GM21723 (cell line): Measurements from ENCODE around the gene DNAJB1.
"Not testable (repeated sequence)": the region's sequence is repeated elsewhere in the genome, so short reads cannot be mapped to it uniquely, and the experiment has no call there.

ENCODE experiments used
- ATAC-seq: cut with Tn5 transposase; IDR thresholded peaks from one replicate; pipeline ENCODE4 v1.9.1; 2021; ENCODE audit warnings: mild to moderate bottlenecking, moderate library complexity; ENCODE audit not compliant: unreplicated experiment

Gene DNAJB1

DNA sequence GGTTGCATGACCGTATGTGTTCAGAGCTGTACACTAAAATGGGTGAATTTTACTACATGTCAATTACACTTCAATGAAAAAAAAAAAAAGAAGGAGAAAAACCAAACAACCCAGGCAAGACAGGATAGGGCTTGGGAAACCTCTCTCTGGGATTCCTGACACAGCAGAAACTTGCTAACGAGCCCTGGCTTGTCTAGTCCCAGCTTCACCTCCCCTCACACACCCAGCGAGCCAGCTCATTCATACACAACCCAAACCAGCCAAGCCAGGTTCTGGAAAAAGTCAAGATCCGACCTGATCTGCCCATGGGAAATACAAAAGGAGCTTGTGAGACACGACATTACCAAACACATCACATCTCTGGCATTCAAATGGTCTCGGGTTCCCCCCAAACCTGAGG is 7.5 kb upstream of the DNAJB1 start:
- no peak for ATAC-seq

DNA sequence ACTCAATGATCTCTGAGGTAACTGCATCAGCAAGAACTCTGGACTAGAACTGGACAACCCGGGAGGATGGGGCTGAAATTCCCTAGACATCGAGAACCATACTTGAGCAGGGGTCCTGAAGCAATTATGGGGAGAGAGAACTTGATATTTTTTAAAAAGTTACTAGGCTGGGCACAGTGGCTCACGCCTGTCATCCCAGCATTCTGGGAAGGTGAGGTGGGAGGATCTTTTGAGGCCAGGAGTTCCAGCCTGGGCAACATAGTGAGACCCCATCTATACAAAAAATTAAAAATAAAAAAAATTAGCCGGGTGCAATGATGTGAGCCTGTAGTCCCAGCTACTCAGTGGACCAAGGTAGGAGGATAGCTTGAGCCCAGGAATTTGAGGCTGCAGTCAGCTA is 2.3 kb upstream of the DNAJB1 start:
- no peak for ATAC-seq

DNA sequence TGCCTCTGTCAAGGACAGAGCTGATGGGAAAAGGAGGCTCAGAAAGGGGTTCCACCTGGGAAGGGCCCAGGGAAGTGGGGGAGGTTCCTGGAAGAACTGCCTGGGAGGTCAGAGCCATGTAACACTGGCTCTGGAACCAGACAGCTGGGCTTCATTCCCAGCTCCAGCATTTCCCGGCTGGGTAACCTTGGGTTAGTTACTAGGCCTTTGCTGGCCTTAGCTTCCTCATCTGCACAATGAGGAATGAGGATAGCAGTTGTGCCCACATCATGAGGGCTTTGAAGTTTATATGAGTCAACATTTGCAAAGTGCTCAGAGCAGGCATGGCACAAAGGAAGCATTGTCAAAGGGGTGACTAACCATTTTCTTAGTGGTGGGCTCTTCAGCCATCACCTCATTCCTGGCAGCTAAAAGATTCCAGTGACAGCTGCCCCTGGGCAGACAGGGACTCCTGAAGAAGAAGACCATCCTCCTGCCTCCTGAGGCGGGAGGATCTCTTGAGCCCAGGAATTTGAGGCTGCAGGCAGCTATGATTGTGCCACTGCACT is 1.7 kb upstream of the DNAJB1 start:
- ATAC-seq, result no peak

DNA sequence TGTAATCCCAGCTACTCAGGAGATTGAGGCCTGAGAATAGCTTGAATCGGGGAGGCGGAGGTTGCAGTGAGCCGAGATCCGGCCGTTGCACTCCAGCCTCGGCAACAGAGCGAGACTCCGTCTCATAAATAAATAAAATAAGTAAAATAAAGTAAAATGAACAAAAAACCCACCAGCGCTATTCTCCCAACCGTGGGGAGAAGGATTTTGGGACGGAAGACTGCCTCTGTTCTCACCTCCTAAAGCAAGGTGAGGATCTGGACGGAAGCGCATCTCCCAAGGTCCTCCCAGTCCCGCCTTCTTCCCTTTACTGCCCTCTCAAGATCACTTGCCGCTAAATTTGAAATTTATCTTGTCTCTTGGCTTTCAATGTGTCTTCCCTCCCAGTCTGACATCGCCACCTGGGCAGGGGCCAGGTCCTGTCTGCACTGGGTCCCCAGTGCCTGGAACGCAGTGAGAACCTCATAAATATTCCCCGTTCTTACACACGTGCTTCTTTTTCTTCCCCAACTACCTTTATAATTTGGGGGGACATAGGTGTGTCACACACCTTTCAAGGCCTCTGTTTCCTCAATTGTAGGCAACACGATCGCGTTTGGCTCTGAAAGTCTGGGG is 1.2 kb upstream of the DNAJB1 start:
- no peak for ATAC-seq

DNA sequence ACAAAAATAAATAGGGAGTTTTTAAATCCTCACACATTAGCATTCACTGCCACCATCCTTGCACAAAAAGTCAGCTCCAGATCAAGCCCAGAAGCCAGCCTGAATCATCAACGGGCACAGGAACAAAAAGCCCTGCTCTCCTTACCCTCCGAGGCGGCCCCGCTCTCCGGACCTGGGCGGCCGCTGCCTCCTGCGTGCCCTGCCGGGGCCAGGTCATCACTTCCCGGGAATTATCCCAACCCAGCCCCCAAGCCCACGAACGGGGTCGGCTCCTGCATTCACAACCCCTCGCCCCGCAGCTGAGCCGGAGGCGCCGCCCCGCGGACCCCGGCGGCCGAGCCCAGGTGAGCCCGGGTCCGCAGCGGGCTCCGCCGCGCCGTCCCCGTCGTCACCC is 754 bp downstream of the DNAJB1 start:
- ATAC-seq, result no peak

DNA sequence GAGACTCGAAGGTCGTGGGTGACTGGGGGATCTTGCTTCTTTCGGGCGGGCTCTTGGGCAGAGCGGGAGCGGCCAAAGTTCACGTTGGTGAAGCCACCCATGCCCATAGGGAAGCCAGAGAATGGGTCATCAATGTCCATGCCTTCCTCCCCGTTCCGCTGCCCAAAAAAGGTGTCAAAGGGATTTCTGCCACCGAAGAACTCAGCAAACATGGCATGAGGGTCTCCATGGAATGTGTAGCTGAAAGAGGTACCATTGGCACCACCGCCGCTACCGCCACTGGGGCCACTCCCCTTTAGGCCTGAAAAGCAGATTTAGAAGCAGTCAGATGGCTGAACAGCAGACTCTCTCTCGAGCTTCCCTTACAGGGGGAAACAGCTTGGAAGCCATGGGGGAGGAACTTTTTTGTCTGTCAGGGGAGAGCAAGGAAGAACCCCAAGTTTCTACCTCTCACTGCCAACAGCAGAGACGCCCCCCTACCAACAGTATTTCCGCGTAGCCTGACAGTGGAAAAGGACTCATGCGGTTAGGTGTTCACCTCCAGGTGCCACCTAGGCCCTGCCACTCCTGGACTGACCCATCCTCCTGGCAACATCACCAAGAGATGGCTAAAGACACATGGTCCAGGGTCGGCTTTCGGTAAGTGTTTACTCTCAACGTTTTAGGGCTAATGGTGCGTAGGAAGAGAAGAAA is 1.3 kb downstream of the DNAJB1 start:
- ATAC-seq, result no peak

DNA sequence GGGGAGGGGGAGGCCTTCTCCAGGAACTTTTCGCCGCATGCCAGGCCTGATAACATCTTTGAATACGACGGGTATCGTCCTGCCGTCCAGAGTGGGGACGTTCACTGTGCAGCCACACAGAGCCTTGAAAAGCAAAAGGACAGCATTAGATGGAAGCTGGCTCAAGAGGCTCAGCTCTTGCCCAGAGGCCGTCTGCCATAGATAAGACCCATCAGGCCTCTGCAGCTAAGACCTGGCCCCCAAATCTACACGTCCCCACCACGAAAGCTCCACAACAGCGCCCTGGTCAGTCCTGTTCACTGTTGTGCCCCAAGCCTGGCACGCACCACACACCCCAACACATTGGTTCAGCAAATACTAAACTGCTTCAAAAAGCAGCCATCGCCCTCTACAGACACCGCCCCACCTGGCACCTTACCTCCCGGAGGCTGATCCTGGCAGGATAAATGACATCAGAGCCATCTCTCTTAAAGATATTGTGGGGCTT is 2.1 kb downstream of the DNAJB1 start:
- no peak for ATAC-seq

DNA sequence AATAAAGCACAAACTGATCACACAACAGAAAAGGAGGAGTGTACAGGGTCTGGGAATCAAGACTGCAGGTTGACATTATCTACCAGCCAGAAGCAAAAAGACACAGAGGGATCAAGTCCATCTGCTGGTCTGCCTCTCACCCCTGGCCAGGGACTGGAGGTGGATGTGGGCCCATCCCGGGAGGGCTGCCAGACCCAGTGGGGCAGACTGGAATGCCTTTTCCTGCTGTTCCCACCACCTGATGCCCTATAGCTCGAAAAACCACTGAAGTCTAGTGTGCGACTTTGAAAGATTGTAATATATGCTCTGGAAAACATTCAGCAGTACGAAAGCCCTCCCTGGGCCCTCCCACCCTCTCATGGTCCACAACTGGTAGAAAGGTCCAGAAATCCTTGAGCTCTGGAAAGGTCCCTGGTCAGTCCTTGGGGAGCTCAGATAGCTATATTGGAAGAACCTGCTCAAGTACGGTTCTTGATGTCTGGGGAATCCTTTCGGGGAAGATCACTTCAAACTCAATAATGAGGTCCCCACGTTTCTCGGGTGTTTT is 2.6 kb downstream of the DNAJB1 start:
- ATAC-seq, result no peak

DNA sequence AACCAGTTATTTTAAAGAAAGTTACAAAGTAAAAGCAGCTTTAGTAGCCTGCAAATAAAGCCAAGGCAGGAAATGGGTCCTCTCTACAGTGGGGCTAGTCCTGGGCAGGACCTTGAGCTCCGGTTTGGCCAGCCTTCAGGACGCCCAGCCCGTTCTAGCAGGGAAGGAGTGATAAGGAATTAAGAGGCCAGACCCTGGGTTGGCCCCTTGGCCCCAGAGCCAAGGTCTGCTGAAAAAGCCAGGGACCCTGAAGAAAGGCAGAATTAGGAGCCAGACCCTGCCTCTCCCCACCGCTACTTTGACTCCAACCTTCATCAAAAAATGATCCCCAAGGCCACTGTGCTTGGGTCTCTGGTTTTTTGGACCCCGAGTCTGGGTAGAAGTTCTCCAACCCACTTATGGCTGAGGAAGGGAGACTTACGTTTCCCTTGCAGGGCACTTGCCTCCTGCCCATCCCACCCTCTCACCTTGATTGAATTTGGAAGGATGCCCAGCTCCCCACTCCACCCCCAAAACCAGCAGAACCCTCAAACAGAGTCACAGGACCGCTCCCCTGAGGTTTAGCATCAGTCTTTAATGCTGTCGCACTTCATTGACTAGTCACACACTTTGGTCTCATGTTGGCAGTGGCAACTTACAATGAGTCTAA is 3.9 kb downstream of the DNAJB1 start:
- ATAC-seq, result no peak

DNA sequence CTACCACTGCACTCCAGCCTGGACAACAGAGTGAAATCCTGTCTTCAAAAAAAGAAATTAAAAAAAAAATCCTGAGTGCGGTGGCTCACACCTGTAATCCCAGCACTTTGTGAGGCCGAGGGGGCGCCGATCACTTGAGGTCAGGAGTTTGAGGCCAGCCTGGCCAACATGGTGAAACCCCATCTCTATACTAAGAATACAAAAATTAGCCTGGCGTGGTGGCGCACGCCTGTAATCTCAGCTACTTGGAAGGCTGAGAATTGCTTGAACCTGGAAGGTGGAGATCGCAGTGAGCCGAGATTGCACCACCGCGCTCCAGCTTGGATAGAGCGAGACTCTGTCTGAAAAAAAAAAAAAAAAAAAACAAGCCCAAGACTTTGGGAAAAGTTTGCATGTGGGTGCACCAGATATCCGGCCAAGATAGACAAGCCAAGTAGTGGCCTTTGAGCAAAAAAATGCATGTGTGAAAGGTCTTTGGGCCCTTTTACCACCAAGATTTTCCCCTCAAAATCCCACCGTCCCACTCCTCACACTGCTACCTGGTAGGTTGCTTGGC is 5.7 kb downstream of the DNAJB1 start:
- no peak for ATAC-seq

DNA sequence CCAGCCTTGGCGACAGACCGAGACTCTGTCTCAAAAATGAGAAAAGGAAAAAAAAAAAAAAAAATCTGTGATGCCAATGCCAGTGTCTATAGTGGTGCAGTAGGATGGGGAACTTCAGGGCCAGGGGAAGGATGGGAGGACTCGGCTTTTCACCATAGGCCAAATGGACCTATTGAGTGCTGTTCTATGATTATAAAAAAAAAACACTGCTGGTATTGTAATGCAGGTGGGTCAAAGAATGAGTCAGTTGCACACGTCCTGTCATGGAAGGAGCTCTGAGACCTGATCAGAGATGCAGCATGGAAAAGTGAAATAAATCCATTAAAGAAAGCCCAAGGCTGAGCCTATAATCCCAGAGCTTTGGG is 7.0 kb downstream of the DNAJB1 start:
- ATAC-seq, result no peak

DNA sequence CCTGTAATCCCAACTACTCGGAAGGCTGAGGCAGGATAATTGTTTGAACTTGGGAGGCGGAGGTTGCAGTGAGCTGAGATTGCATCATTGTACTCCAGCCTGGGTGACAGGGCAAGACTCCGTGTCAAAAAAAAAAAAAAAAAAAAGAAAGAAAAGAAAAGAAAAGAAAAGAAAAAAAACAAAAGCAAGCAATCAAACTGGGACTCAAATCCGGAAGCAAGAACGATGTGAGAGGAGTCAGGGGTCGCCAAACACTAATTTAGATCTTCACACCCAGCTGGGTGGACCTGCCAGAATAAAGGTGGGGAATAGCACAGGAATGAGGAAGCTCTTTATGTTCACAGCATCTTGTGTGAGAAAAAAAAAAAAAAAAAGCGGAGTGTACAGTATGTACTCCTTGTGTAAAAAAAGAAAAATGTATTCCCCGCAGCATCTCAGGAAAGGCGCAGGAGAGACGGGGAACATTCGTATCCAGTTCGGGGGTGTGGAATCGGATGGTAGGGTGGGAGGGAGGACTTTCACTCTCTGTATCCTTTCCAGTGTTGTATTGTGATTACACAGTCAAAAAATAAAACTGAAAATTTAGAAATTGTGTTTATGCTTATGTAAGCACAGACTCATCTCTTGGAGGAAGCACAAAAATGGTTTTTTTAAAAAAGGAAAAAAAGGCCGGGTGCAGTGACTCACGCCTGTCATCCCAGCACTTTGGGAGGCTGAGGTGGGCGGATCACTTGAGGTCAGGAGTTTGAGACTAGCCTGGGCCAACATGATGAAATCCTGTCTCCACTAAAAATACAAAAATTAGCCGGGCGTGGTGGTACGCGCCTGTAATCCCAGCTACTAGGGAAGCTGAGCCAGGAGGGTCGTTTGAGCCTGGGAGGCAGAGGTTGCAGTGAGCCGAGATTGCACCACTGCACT is 7.6 kb downstream of the DNAJB1 start:
- no peak for ATAC-seq

DNA sequence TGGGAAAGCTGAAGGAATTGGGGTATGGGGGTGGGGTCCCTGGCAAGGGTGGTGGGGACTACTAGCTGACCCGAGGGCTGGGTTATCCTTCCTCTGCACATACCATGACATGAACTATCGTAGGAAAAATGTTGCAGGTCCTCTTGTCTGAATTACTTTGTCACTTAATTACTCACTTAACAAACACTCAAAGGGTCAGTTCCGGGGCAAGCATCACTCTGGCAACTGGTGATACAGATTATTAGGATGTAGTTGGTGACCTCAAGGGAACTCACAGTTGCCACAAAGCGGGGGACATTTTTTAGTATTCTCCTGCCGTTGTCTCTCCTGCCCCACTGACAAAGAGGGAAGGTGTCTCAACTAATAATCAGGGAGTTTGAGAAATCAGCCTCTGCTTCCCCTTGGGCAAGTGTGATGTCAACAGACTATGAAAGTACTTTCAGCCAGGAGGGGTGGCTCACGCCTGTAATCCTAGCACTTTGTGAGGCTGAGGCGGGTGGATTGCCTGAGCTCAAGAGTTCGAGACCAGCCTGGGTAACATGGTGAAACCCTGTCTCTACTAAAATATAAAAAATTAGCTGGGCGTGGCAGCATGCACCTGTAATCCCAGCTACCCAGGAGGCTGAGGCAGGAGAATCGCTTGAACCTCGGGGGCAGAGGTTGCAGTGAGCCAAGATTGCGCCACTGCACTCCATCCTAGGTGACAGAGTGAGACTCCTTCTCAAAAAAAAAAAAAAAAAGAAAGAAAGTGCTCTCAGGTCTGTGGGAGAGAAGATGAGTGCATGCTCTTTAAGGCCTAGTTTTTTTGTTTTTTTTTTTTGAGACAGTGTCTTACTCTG is 10.3 kb downstream of the DNAJB1 start:
- ATAC-seq, result no peak

DNA sequence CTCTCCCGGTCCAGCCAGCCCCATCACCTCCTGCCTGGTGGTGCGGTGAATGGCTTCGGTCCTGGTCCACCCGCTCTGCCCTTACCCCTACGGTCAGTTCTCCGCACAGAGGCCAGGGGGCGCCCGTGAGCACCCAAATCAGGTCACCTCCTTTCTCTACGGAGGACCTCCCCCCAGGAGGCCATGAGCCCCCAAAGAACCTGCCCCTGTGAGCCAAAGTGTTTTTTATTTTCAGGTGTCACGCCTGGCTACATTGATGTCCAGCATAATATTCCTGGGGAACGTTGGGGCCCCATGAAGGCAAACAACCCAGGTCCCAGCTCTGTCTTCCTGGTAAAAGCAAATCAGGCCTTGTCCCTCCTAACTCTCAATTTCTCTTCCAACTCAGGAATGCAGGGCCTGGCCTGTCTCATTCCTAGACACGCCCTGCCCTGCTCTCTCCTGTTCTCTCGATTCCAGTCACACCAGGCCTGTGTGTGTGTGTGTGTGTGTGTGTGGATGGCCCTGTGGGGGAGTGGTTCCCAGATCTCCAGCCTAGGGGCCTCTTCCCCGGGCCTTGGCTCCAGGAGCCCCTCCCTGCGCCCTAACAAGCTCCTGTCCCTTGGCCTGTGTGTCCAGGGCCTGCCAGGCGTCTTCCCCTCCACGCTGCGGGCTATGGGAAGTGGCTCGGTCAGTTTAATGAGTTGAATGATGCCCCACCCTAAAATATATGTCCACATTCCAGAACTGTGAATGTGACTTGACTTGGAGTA is 12.5 kb downstream of the DNAJB1 start:
- ATAC-seq, result no peak

DNA sequence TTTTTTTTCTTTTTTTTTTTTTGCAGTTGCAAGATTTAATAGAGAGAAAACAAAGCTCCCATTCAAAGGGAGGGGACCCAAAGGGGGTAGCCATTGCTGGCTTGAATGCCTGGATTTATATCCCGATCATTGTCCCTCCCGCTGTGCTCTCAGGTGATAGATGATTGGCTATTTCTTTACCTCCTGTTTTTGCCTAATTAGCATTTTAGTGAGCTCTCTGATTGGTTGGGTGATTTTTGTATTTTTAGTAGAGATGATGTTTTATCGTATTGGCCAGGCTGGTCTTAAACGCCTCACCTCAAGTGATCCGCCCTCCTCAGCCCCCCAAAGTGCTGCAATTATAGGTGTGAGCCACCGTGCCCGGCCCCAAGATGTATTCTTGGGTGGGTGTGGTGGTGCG is 13.6 kb downstream of the DNAJB1 start:
- not testable (repeated sequence) for ATAC-seq

DNA sequence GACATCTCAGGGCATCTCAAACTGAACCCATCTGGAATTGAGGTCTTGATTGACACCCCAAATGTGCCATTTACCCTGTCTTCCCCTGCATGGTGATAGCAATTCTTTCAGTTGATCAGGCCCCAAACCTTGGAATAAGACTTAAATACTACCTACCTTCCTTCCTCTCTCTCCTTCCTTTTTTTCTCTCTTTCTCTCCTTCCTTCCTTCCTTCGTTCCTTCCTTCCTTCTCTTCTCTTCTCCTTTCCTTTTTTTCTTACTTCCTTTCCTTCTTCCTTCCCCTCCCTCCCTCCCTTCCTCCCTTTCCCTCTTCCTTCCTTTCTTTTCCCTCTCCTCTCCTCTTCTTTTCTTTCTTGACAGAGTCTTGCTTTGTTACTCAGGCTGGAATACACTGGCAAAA is 14.9 kb downstream of the DNAJB1 start:
- ATAC-seq, result no peak

DNA sequence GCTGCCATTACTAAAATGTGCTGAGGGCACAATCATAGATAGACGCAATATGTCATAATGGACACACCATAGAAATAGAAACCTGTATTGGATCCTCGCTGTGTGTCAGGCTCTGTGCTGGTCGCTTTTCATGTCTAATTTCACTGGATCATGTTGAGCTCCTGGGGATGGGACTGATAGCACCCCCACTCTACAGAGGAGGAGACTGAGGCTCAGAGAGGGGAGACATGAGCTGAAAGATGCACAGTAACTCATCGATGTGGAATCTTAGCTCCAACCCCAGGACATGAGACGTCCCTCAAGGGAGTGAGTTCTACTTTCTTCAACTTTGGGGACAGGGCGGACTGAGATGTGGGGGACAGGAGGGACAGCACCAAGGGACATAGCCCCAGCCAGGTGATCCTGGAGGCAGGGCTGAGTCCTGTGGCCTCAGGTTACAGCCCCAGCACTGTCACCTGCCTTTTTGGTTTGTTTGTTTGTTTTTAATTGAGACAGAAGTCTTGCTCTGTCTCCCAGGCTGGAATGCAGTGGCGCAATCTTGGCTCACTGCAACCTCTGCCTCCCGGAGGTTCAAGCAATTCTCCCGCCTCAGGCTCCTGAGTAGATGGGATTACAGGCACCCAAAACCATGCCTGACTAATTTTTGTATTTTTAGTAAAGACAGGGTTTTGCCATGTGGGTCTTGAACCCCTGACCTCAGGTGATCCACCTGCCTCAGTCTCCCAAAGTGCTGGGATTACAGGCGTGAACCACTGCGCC is 15.7 kb downstream of the DNAJB1 start:
- no peak for ATAC-seq
